HL-60 (cell line): Measurements from ENCODE around the gene NTN4.

ENCODE experiments used
- DNase-seq, 2 experiments: peaks; one replicate each; pipeline ENCODE4 v3.0.0-alpha.2; 2010 to 2020; ENCODE audit warnings: low read depth in 1 of 2, low spot score in 1 of 2
- H3K27ac ChIP-seq: fragments of 250-450 bp; sonication (Bioruptor Pico); replicated peaks from 2 replicates; pipeline ENCODE4 v1.5.1; 2020; ENCODE audit warnings: mild to moderate bottlenecking, moderate library complexity
- H3K27me3 ChIP-seq: fragments of 250-450 bp; sonication (Bioruptor Pico); 2 replicates; pipeline ENCODE4 v1.5.1; 2021; ENCODE audit warnings: mild to moderate bottlenecking, moderate library complexity; ENCODE audit not compliant: insufficient read depth, poor library complexity, severe bottlenecking
- H3K4me3 ChIP-seq: replicated peaks from 2 replicates; pipeline ENCODE4 v1.5.1; 2011; ENCODE audit warnings: mild to moderate bottlenecking, control low read depth, low read length; ENCODE audit not compliant: insufficient read depth
- GABPA ChIP-seq: IDR thresholded peaks from 2 replicates; pipeline ENCODE4 v1.6.1; 2012; ENCODE audit warnings: low read depth
- POLR2AphosphoS5 ChIP-seq: IDR thresholded peaks from 2 replicates; pipeline ENCODE4 v1.6.1; 2012; ENCODE audit warnings: low read depth
- SPI1 ChIP-seq: IDR thresholded peaks from 2 replicates; pipeline ENCODE4 v1.6.1; 2012; ENCODE audit warnings: low read depth, mild to moderate bottlenecking, borderline replicate concordance
- TF ChIP-seq, protein P1 (sequence below): IDR thresholded peaks from one replicate; pipeline ENCODE4 v1.5.1; 2011; ENCODE audit warnings: low read length, control low read depth, inconsistent platforms; ENCODE audit not compliant: insufficient read depth
- TF ChIP-seq, protein P2 (sequence below): IDR thresholded peaks from 2 replicates; pipeline ENCODE4 v1.6.1; 2012; ENCODE audit warnings: low read depth; ENCODE audit not compliant: insufficient replicate concordance

Gene NTN4

DNA sequence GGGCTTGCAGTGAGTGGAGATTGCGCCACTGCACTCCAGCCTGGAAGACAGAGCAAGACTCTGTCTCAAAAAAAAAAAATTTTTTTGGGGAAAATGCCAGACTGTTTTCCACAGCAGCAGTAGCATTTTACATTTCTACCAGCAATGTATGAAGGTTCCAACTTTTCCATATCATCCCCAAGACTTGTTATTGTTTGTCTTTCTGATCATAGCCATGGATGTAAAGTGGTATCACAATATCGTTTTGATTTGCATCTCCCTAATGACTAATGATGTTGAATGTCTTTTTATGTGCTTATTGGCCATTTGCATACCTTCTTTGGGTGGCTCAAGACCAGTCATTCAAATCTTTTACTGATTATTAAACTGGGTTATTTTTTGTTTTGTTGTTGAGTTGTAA lies 63.7 kb downstream of the NTN4 start:
- Histone ChIP-seq H3K27ac (no peak overlapping the region), H3K4me3 (no peak overlapping the region), H3K27me3 (no peaks in the 10 kb centered on the region)
- DNase-seq: no peak
- TF ChIP-seq GABPA (no peak), POLR2AphosphoS5 (no peak)

DNA sequence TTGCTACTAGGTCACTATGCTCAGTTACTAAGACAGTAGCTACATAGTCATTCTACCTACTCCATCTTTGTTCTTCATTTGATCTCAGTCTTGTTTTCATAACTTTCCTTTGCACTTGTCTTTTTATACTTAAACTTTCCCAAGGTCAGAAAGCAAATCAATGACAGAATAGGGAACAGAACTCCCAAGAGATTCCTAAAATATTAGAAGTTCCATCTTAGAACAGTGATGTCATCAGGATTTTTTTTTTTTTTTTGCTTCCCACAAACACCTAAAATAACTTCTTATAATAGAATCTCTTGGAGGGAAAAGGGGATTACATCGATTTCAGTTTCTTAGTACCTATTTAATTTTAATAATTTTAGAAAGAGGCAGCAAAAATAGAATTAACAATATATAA lies 65.8 kb downstream of the NTN4 start:
- Histone ChIP-seq H3K27me3 (no peaks in the 10 kb centered on the region), H3K27ac (no peak overlapping the region), H3K4me3 (no peak overlapping the region)
- DNase-seq: no peak
- TF ChIP-seq, protein P1, sequence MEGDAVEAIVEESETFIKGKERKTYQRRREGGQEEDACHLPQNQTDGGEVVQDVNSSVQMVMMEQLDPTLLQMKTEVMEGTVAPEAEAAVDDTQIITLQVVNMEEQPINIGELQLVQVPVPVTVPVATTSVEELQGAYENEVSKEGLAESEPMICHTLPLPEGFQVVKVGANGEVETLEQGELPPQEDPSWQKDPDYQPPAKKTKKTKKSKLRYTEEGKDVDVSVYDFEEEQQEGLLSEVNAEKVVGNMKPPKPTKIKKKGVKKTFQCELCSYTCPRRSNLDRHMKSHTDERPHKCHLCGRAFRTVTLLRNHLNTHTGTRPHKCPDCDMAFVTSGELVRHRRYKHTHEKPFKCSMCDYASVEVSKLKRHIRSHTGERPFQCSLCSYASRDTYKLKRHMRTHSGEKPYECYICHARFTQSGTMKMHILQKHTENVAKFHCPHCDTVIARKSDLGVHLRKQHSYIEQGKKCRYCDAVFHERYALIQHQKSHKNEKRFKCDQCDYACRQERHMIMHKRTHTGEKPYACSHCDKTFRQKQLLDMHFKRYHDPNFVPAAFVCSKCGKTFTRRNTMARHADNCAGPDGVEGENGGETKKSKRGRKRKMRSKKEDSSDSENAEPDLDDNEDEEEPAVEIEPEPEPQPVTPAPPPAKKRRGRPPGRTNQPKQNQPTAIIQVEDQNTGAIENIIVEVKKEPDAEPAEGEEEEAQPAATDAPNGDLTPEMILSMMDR: no peak
- TF ChIP-seq POLR2AphosphoS5 (no peak), SPI1 (no peak), GABPA (no peak)
- TF ChIP-seq, protein P2, sequence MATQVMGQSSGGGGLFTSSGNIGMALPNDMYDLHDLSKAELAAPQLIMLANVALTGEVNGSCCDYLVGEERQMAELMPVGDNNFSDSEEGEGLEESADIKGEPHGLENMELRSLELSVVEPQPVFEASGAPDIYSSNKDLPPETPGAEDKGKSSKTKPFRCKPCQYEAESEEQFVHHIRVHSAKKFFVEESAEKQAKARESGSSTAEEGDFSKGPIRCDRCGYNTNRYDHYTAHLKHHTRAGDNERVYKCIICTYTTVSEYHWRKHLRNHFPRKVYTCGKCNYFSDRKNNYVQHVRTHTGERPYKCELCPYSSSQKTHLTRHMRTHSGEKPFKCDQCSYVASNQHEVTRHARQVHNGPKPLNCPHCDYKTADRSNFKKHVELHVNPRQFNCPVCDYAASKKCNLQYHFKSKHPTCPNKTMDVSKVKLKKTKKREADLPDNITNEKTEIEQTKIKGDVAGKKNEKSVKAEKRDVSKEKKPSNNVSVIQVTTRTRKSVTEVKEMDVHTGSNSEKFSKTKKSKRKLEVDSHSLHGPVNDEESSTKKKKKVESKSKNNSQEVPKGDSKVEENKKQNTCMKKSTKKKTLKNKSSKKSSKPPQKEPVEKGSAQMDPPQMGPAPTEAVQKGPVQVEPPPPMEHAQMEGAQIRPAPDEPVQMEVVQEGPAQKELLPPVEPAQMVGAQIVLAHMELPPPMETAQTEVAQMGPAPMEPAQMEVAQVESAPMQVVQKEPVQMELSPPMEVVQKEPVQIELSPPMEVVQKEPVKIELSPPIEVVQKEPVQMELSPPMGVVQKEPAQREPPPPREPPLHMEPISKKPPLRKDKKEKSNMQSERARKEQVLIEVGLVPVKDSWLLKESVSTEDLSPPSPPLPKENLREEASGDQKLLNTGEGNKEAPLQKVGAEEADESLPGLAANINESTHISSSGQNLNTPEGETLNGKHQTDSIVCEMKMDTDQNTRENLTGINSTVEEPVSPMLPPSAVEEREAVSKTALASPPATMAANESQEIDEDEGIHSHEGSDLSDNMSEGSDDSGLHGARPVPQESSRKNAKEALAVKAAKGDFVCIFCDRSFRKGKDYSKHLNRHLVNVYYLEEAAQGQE: no peak

DNA sequence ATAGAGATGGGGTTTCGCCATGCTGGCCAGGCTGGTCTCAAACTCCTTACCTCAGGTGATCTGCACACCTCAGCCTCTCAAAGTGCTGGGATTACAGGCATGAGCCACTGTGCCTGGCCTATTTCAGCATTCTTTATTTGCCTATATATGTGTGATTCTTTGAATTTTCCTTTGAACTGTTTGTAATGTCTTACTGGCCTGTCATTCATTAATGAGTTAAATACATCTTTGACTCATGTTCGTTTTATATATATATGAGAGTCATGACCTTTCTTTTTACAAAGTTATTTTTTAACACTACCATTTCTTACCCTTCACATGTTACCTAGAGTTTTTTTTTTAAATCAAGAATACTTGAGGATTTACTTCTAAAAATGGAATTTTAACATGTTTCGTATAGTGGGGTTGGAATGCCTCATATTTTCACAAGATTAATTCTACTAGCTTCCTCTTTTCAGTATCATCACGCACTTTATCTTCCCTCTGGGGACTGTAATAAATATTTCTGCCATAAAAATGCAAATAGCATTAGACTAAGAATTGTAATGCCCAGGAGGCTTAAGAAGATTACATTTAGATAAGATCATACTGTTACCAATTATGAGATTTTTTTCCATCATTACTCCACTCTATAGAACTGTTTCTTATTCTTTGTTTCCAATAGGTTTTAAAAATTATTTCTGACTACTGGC lies 66.7 kb downstream of the NTN4 start:
- DNase-seq: no peak
- TF ChIP-seq GABPA: no peak
- no peak for TF ChIP-seq SPI1
- TF ChIP-seq, protein P2: no peak
- TF ChIP-seq POLR2AphosphoS5: no peak
- TF ChIP-seq, protein P1: no peak
- no peak overlapping the region for H3K4me3 ChIP-seq
- H3K27ac ChIP-seq: no peak overlapping the region
- H3K27me3 ChIP-seq: no peaks in the 10 kb centered on the region

DNA sequence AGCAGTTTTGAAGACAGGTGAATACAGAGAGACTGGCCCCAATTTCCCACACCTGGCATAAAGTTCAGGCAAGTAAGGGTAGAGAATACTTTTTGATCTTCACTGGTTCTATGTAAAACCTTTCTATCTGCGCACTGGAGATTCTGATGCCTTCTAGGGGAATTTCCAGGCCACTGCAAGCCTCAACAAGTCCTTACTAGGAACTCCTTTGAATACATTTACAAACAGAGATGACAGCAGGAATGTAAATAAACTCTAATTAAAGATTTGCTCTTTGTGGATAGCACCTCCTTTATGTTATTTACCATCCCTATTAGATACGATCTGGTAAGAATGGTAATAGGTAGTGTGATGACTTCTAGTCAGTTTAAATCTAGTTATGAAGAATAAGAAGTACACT lies 69.2 kb downstream of the NTN4 start:
- Histone ChIP-seq H3K27ac (no peak overlapping the region), H3K4me3 (no peak overlapping the region), H3K27me3 (no peaks in the 10 kb centered on the region)
- DNase-seq: no peak
- TF ChIP-seq, protein P2: no peak
- no peak for TF ChIP-seq GABPA
- no peak for TF ChIP-seq SPI1
- no peak for TF ChIP-seq POLR2AphosphoS5
- TF ChIP-seq, protein P1: no peak
